GM18498 (cell line): Measurements from ENCODE around the gene ISG20L2.

Experiments used
- ATAC-seq: cut with Tn5 transposase; IDR thresholded peaks from one replicate; pipeline ENCODE4 v1.9.1; 2021; ENCODE audit warnings: mild to moderate bottlenecking, moderate library complexity; ENCODE audit not compliant: unreplicated experiment

ISG20L2 gene

GRCh38 chr1:156754219-156754618 lies 25.7 kb upstream of the ISG20L2 start:
- ATAC-seq: no peak

GRCh38 chr1:156752843-156753482 lies 24.4 kb upstream of the ISG20L2 start:
- no peak for ATAC-seq

GRCh38 chr1:156751757-156752481 lies 23.4 kb upstream of the ISG20L2 start:
- peak; percentile 80 for ATAC-seq

GRCh38 chr1:156751451-156751756 lies 22.8 kb upstream of the ISG20L2 start, which contains the start of gene HDGF:
TSS of gene HDGF (minus strand) at chr1:156751675. CDS start at chr1:156751429, 246 bp downstream.
- ATAC-seq: peak; percentile 20

GRCh38 chr1:156750711-156751450 lies 22.3 kb upstream of the ISG20L2 start:
- ATAC-seq: peak; percentile 22

- no peak for ATAC-seq
Observed at GRCh38 chr1:156750191-156750672, 21.7 kb upstream of the ISG20L2 start.

GRCh38 chr1:156749419-156750118 lies 21.0 kb upstream of the ISG20L2 start:
- no peak for ATAC-seq

GRCh38 chr1:156748670-156749418 lies 20.3 kb upstream of the ISG20L2 start:
- no peak for ATAC-seq

- ATAC-seq: no peak
Observed at GRCh38 chr1:156747742-156748669, 19.4 kb upstream of the ISG20L2 start.

GRCh38 chr1:156746728-156747631 lies 18.4 kb upstream of the ISG20L2 start:
- no peak for ATAC-seq

- no peak for ATAC-seq
Observed at GRCh38 chr1:156746406-156746727, 17.8 kb upstream of the ISG20L2 start.

GRCh38 chr1:156745881-156746280 lies 17.3 kb upstream of the ISG20L2 start:
- no peak for ATAC-seq

- ATAC-seq: no peak
Observed at GRCh38 chr1:156744786-156745419, 16.3 kb upstream of the ISG20L2 start.

GRCh38 chr1:156744344-156744743 lies 15.8 kb upstream of the ISG20L2 start:
- ATAC-seq: no peak

GRCh38 chr1:156743367-156744302 lies 15.1 kb upstream of the ISG20L2 start:
- no peak for ATAC-seq

- ATAC-seq: no peak
Observed at GRCh38 chr1:156742801-156743200, 14.2 kb upstream of the ISG20L2 start.

GRCh38 chr1:156742017-156742416 lies 13.5 kb upstream of the ISG20L2 start:
- ATAC-seq: no peak
